Tibial nerve (tissue), 4 donors: ENCODE measurements around the gene NCDN. TPM values are rescaled to one million over a fixed set of nuclear protein-coding genes. Genes with fewer than 3 reads are reported as not detected.
A peak's percentile ranks its signal among the peaks of the same experiment; 100 is the strongest.
"Not testable (repeated sequence)": the region's sequence is repeated elsewhere in the genome, so short reads cannot be mapped to it uniquely, and the experiment has no call there.

Source experiments
- DNase-seq, 2 donors: peaks; one replicate each; pipeline ENCODE4 v3.0.0-alpha.2; 2019; ENCODE audit warnings: low spot score in 2 of 2
- H3K27ac ChIP-seq, 4 donors: fragments of 200-600 bp; sonication (generic) in 3 of 4; one replicate each; pipeline ENCODE4 v1.5.1; 2017 to 2019; ENCODE audit warnings: mild to moderate bottlenecking in 1 of 4
- H3K27me3 ChIP-seq, 2 donors: fragments of 200-600 bp; sonication (generic) in 1 of 2; one replicate each; pipeline versions ENCODE4 v1.5.1 to v1.6.0; 2017 to 2019
- H3K36me3 ChIP-seq, 3 donors: fragments of 200-600 bp; sonication (generic); one replicate each; pipeline ENCODE4 v1.5.1; 2018 to 2019
- H3K4me1 ChIP-seq, 4 donors: fragments of 200-600 bp; sonication (generic) in 3 of 4; one replicate each; pipeline ENCODE4 v1.5.1; 2017 to 2019
- H3K4me3 ChIP-seq, 4 donors: fragments of 200-600 bp; sonication (generic) in 3 of 4; one replicate each; pipeline ENCODE4 v1.5.1; 2017 to 2019; ENCODE audit warnings: mild to moderate bottlenecking in 1 of 4, moderate library complexity in 1 of 4
- H3K9me3 ChIP-seq, 4 donors: fragments of 200-600 bp; sonication (generic) in 3 of 4; one replicate each; pipeline ENCODE4 v1.5.1; 2017 to 2019
- EP300 ChIP-seq, 2 donors: sonication (generic); formaldehyde crosslinking; IDR thresholded peaks; one replicate each; pipeline ENCODE4 v1.6.1; 2017; ENCODE audit warnings: antibody characterized with exemption in 2 of 2, mild to moderate bottlenecking in 1 of 2
- POLR2A ChIP-seq, 2 donors: fragments of 450-650 bp; IDR thresholded peaks; one replicate each; pipeline ENCODE4 v1.6.1; 2017; ENCODE audit warnings: antibody characterized with exemption in 2 of 2, mild to moderate bottlenecking in 2 of 2, moderate library complexity in 2 of 2
- WGBS, 2 donors: methylation state at CpG; one replicate each; pipeline ENCODE4 v1.1.5; 2018; 5-methylcytosine and 5-hydroxymethylcytosine counted together
- total RNA-seq, 4 donors: library from RNA; depleted of rRNA; stranded (reverse); fragments of >200 nt; gene quantifications; one replicate each; pipeline ENCODE4 v1.1.0, GENCODE V29; 2016
- TF ChIP-seq, protein P1 (sequence below), 5 experiments: fragments of 200-600 bp in 3 of 5; fragments of 450-650 bp in 2 of 5; sonication (generic) in 3 of 5; IDR thresholded peaks; one replicate each; pipeline ENCODE4 v1.5.1; 2016 to 2019; ENCODE audit warnings: antibody characterized with exemption in 5 of 5, mild to moderate bottlenecking in 3 of 5, moderate library complexity in 2 of 5

The NCDN gene
- total RNA-seq, 4 donors from 2014 or later, result 25.9 to 36.9 (median 29.3) TPM

DNA sequence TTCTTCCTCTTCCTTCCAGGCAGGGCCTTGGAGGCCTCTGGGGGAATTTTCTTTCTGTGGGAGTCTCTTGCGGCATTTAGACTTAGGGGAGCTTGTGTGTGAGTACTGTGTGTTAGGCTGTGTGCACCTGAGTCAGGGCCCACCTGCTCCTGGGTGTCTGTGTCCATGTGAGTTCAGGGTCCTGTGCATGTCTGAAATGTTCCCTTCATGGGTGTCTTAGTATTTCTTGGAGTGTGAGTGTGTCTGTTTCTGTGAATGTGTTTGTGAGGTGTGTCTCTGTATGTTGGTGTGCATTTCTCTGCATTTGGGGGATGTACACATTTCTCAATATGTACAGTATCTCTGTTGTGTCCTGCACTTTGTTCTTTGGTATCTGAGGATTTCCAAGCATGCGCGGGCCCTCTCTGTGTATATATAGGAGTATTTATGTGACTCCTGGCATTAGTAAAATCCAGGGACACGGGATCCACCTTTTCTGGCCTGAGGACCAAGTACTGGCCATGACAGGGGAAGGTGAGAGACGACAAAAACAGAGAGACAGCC lies 17.9 kb downstream of the NCDN start:
- DNase-seq, result no peak
- peaks cover 0 to 9% (median 0%) of the 10 kb centered on the region in 3 donors for H3K36me3 ChIP-seq
- H3K27me3 ChIP-seq, result peaks cover 0 to 62% of the 10 kb centered on the region in 2 donors
- H3K27ac ChIP-seq, result no peak overlapping the region
- WGBS, 2 donors, result 93 to 96% methylated on average over 5 of the region's 5 CpGs
- peaks cover 0 to 35% (median 15%) of the 10 kb centered on the region in 4 donors for H3K4me1 ChIP-seq
- H3K4me3 ChIP-seq, result no peak overlapping the region
- TF ChIP-seq EP300 (IDR thresholded peaks at IDR 0.05), result no peak
- TF ChIP-seq POLR2A (IDR thresholded peaks at IDR 0.05), result no peak
- TF ChIP-seq, protein P1, sequence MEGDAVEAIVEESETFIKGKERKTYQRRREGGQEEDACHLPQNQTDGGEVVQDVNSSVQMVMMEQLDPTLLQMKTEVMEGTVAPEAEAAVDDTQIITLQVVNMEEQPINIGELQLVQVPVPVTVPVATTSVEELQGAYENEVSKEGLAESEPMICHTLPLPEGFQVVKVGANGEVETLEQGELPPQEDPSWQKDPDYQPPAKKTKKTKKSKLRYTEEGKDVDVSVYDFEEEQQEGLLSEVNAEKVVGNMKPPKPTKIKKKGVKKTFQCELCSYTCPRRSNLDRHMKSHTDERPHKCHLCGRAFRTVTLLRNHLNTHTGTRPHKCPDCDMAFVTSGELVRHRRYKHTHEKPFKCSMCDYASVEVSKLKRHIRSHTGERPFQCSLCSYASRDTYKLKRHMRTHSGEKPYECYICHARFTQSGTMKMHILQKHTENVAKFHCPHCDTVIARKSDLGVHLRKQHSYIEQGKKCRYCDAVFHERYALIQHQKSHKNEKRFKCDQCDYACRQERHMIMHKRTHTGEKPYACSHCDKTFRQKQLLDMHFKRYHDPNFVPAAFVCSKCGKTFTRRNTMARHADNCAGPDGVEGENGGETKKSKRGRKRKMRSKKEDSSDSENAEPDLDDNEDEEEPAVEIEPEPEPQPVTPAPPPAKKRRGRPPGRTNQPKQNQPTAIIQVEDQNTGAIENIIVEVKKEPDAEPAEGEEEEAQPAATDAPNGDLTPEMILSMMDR (IDR thresholded peaks at IDR 0.05), result no peak
- no peaks in the 10 kb centered on the region for H3K9me3 ChIP-seq

DNA sequence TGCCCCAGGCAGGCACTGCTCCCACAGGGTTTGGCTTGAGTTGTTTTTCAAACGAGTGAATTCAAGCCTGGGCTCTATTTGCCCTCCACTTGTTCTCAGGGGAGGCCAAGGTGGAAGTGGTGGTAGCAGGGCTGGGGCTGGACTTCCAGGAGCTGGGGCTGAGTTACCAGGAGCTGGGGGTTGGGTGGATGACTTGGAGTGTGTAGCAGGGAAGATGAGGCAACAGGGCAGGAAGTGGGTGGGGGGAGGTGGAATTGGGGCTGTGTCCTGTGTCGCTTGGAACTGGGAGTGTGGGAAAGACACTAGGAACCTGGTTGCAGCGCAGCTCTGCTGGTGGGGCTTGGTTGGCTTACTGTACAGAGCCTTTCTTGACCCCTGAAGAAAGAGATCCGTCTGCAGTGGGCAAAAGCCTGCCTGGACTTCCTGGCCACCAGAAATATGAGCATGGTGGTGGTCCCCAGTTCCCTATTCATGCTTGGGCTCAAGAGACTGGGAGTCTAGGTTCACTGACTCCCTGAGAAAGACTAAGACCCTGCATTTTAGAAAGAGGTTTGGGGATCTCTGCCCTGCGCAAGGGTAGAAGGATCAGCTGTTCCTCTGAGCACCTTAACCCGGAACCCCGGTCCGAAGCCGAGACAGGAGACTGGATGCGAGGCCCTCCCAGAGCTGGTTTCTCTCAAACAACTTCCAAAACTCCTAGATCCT lies 18.6 kb downstream of the NCDN start:
- Histone ChIP-seq H3K4me1 (peaks cover 0 to 35% (median 15%) of the 10 kb centered on the region in 4 donors), H3K36me3 (peaks cover 0 to 9% (median 0%) of the 10 kb centered on the region in 3 donors), H3K4me3 (peak overlapping the region in 1 of 4 donors; percentile 56), H3K27me3 (peaks cover 0 to 58% of the 10 kb centered on the region in 2 donors), H3K9me3 (no peaks in the 10 kb centered on the region), H3K27ac (no peak overlapping the region)
- WGBS, 2 donors, result 65 to 70% methylated on average over 10 of the region's 10 CpGs
- no peak for DNase-seq
- TF ChIP-seq, protein P1 (IDR thresholded peaks at IDR 0.05), result no peak
- TF ChIP-seq POLR2A (IDR thresholded peaks at IDR 0.05), result no peak
- TF ChIP-seq EP300 (IDR thresholded peaks at IDR 0.05), result no peak

DNA sequence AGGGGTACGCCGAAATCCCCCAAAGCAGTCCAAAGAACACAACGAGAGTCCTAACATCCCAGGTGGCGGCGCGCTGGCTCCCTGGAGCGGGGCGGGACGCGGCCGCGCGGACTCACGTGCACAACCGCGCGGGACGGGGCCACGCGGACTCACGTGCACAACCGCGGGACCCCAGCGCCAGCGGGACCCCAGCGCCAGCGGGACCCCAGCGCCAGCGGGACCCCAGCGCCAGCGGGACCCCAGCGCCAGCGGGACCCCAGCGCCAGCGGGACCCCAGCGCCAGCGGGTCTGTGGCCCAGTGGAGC lies 19.1 kb downstream of the NCDN start:
- H3K27ac ChIP-seq, DNase-seq, H3K9me3 ChIP-seq, H3K36me3 ChIP-seq: not testable (repeated sequence)
- Histone ChIP-seq H3K4me3 (peak overlapping the region in 3 of 4 donors; percentile 30 to 56 (median 53)), H3K4me1 (peaks cover 0 to 35% (median 15%) of the 10 kb centered on the region in 4 donors), H3K27me3 (peaks cover 0 to 53% of the 10 kb centered on the region in 2 donors)
- 14 to 17% methylated on average over 25 to 36 of the region's 37 CpGs for WGBS, 2 donors

DNA sequence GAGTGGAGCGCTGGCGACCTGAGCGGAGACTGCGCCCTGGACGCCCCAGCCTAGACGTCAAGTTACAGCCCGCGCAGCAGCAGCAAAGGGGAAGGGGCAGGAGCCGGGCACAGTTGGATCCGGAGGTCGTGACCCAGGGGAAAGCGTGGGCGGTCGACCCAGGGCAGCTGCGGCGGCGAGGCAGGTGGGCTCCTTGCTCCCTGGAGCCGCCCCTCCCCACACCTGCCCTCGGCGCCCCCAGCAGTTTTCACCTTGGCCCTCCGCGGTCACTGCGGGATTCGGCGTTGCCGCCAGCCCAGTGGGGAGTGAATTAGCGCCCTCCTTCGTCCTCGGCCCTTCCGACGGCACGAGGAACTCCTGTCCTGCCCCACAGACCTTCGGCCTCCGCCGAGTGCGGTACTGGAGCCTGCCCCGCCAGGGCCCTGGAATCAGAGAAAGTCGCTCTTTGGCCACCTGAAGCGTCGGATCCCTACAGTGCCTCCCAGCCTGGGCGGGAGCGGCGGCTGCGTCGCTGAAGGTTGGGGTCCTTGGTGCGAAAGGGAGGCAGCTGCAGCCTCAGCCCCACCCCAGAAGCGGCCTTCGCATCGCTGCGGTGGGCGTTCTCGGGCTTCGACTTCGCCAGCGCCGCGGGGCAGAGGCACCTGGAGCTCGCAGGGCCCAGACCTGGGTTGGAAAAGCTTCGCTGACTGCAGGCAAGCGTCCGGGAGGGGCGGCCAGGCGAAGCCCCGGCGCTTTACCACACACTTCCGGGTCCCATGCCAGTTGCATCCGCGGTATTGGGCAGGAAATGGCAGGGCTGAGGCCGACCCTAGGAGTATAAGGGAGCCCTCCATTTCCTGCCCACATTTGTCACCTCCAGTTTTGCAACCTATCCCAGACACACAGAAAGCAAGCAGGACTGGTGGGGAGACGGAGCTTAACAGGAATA lies 19.7 kb downstream of the NCDN start:
- Histone ChIP-seq H3K27me3 (peaks cover 0 to 46% of the 10 kb centered on the region in 2 donors), H3K4me1 (peaks cover 0 to 35% (median 15%) of the 10 kb centered on the region in 4 donors), H3K9me3 (no peaks in the 10 kb centered on the region), H3K4me3 (peak overlapping the region; percentile 29 to 56 (median 42)), H3K36me3 (peaks cover 0 to 9% (median 0%) of the 10 kb centered on the region in 3 donors), H3K27ac (no peak overlapping the region)
- DNase-seq, result peak in 1 of 2 donors; percentile 22
- TF ChIP-seq EP300 (IDR thresholded peaks at IDR 0.05) (no peak), POLR2A (IDR thresholded peaks at IDR 0.05) (no peak)
- TF ChIP-seq, protein P1 (IDR thresholded peaks at IDR 0.05), result no peak
- 2 to 10% methylated on average over 31 to 60 of the region's 70 CpGs for WGBS, 2 donors

DNA sequence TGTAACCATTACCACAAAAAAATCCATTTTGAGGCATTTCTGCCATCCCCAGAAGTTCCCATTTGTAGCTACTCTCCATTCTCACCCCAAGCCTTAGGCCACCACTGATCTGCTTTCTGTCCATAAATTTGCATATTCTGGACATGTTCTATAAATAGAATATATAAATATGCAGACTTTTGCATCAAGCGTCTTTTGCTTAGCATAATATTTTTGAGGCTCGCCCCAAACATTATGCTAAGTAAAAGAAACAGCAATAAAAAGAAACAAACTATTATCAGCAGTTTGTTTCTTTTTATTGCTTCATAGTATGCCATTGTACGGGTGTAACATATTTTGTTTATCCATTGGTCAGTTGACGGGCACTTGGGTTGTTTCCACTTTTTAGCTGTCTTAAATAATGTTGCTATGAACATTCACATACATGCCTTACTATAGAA lies 23.4 kb downstream of the NCDN start:
- Histone ChIP-seq H3K4me3 (no peak overlapping the region), H3K36me3 (peaks cover 0 to 8% (median 0%) of the 10 kb centered on the region in 3 donors), H3K9me3 (no peaks in the 10 kb centered on the region), H3K4me1 (peaks cover 0 to 25% (median 5%) of the 10 kb centered on the region in 4 donors), H3K27ac (no peak overlapping the region), H3K27me3 (peaks cover 0 to 16% of the 10 kb centered on the region in 2 donors)
- DNase-seq, result no peak
- TF ChIP-seq, protein P1 (IDR thresholded peaks at IDR 0.05), result no peak
- TF ChIP-seq POLR2A (IDR thresholded peaks at IDR 0.05) (no peak), EP300 (IDR thresholded peaks at IDR 0.05) (no peak)
- 56 to 60% methylated on average over 4 of the region's 4 CpGs for WGBS, 2 donors

DNA sequence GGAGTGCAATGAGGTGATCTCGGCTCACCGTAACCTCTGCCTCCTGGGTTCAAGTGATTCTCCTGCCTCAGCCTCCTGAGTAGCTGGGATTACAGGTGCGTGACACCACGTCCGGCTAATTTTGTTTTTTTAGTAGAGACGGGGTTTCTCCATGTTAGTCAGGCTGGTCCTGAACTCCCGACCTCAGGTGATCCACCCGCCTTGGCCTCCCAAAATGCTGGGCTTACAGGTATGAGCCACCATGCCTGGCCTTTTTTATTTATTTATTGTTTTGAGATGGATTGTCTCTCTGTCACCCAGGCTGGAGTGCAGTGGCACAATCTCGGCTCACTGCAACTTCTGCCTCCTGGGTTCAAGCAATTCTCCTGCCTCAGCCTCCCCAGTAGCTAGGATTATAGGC lies 24.0 kb downstream of the NCDN start:
- H3K4me3 ChIP-seq, H3K9me3 ChIP-seq, H3K27ac ChIP-seq, H3K27me3 ChIP-seq, H3K36me3 ChIP-seq, DNase-seq: not testable (repeated sequence)
- peaks cover 0 to 19% (median 5%) of the 10 kb centered on the region in 4 donors for H3K4me1 ChIP-seq
- 95 to 97% methylated on average over 9 of the region's 9 CpGs for WGBS, 2 donors
